ENCODE measurements around the gene PSTPIP1.

Gene PSTPIP1

DNA sequence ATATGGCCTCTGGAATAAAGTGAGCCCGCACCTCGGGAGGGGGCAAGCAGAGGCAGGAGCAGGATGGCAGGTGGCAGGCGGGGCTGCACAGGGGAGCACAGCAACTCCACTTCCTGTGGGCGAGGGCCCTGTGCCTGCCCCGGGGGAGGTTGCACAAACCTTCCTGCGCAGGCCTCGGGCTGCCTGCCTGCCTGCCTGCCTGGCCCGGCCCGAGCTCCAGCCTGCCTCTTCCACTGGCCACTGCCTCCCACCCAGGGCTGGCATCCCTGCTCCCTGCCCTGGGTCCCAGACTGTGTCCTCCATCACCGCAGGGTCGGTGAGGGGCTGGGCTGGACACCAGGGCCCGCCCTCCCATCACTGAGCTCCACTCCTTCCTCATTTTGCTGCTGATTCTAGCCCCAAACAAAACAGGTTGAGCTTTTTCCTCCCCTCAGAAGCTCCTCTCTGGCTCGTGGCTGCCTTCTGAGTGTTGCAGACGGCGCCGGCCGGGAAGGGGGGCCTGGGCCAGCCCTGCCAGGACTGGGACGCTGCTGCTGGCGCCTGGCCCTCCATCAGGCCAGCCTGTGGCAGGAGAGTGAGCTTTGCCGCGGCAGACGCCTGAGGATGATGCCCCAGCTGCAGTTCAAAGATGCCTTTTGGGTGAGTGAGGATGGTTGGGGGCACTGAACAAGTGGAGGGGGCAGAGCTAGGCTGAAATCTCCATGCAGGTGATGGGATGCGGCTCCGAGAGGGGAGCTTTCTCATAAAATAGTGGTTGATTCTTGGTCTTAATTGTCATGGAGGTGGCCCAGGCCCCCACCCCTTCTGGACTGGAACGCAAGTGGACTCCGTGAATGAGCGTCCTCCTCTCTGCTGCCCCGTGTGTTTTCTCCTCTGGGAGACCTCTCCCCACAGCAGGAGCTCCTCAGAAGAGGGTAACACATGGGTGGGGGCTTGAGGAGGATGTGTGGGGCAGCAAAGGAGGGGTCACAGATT is at the start of gene PSTPIP1:
Gene PSTPIP1, plus strand, starts transcription at position 156 of the 975 bp plus-strand sequence. Its CDS starts 448 bp downstream, at position 604.
- H3K4me3 Mint-ChIP-seq: no peak within 1 kb of the TSS
- TF ChIP-seq, protein P1, sequence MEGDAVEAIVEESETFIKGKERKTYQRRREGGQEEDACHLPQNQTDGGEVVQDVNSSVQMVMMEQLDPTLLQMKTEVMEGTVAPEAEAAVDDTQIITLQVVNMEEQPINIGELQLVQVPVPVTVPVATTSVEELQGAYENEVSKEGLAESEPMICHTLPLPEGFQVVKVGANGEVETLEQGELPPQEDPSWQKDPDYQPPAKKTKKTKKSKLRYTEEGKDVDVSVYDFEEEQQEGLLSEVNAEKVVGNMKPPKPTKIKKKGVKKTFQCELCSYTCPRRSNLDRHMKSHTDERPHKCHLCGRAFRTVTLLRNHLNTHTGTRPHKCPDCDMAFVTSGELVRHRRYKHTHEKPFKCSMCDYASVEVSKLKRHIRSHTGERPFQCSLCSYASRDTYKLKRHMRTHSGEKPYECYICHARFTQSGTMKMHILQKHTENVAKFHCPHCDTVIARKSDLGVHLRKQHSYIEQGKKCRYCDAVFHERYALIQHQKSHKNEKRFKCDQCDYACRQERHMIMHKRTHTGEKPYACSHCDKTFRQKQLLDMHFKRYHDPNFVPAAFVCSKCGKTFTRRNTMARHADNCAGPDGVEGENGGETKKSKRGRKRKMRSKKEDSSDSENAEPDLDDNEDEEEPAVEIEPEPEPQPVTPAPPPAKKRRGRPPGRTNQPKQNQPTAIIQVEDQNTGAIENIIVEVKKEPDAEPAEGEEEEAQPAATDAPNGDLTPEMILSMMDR (IDR thresholded peaks at IDR 0.05; ENCODE audit: unreplicated experiment in 3 of 3): no peak
- no peaks in the 10 kb centered on the region for H3K9me3 Mint-ChIP-seq
- peaks cover 5% of the 10 kb centered on the region for H3K4me1 Mint-ChIP-seq
- H3K36me3 Mint-ChIP-seq (ENCODE audit: low read depth): no peaks in the 10 kb centered on the region
- no peak within 1 kb of the TSS for H3K27ac Mint-ChIP-seq
- peaks cover 18% of the 10 kb centered on the region for H3K27me3 Mint-ChIP-seq (ENCODE audit: low read depth)

DNA sequence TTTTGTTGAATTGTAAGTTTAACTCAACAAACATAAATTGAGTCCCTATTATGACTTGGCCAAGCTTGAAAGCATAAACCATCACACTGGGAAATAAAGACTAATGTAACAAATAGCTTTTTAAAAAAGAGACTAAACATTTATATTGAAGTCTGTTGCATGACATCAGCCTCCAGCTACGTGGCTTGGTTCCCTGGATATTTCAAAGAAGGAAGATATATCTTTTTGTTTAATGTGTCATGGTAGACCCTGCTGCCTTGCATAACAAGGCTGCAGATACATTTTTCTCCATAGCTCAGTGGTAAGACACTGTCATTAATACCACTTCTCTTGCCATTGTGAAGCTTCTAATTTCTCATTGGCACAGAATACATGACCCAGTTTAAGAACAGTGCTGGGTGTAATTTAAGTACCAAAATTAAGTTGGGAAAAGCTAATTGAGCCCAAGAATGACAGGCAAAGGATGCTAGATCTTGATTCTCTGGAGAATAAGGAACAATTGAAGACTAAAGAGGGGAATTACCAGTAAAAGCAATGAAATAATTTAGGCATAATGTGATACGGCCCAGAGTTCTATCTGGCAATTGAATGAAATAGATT is 49.3 kb upstream of the PSTPIP1 start:
- TF ChIP-seq, protein P1 (IDR thresholded peaks at IDR 0.05; ENCODE audit: unreplicated experiment in 3 of 3): no peak
- peaks cover 67% of the 10 kb centered on the region for H3K36me3 Mint-ChIP-seq (ENCODE audit: low read depth)
- H3K27me3 Mint-ChIP-seq (ENCODE audit: low read depth): no peaks in the 10 kb centered on the region
- peaks cover 4% of the 10 kb centered on the region for H3K4me1 Mint-ChIP-seq
- no peak overlapping the region for H3K4me3 Mint-ChIP-seq
- no peak overlapping the region for H3K27ac Mint-ChIP-seq
- no peaks in the 10 kb centered on the region for H3K9me3 Mint-ChIP-seq

DNA sequence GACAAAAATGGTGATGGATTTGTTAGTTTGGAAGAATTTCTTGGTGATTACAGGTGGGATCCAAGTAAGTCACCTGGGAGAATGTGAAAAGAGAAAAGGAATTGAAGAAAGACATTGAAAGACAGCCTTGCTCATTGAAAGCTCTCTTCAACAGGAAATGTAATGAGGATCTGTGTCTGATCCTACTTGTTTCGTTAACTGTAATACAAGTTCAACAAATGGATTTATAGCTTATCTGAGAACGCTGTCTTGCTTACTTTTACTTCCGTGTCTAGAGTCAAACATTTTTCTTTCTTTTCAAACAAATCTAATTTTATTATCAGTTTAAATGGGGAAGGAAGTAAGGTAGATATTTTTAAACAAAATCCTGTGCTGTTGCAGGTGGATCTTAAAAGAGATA is 47.5 kb upstream of the PSTPIP1 start:
- Mint-ChIP-seq H3K4me1 (peaks cover 4% of the 10 kb centered on the region), H3K36me3 (ENCODE audit: low read depth) (peaks cover 73% of the 10 kb centered on the region), H3K9me3 (no peaks in the 10 kb centered on the region), H3K4me3 (no peak overlapping the region), H3K27ac (no peak overlapping the region), H3K27me3 (ENCODE audit: low read depth) (no peaks in the 10 kb centered on the region)
- TF ChIP-seq, protein P1 (IDR thresholded peaks at IDR 0.05; ENCODE audit: unreplicated experiment in 3 of 3): no peak

DNA sequence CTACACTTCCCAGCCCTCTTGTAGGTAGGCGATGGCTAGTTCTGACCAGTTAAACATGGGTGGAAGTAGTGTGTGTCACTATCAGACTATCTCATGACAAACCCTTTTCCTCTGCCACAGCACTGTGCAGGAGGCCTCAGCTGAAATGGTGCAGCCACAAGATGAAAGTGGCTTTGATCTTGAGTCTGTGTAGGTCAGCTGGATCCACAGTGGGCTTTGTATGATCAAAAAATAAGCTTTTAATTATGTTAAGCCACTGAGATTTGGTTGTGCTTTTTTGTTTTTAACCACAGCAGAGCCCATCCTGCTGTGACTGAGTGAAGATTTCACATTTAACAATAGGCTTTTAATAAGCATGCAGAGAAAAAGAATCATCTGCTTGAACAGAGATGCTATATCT is 43.7 kb upstream of the PSTPIP1 start:
- TF ChIP-seq, protein P1 (IDR thresholded peaks at IDR 0.05; ENCODE audit: unreplicated experiment in 3 of 3): no peak
- no peaks in the 10 kb centered on the region for H3K4me1 Mint-ChIP-seq
- H3K9me3 Mint-ChIP-seq: no peaks in the 10 kb centered on the region
- H3K27ac Mint-ChIP-seq: no peak overlapping the region
- peaks cover 41% of the 10 kb centered on the region for H3K36me3 Mint-ChIP-seq (ENCODE audit: low read depth)
- H3K27me3 Mint-ChIP-seq (ENCODE audit: low read depth): no peaks in the 10 kb centered on the region
- no peak overlapping the region for H3K4me3 Mint-ChIP-seq

DNA sequence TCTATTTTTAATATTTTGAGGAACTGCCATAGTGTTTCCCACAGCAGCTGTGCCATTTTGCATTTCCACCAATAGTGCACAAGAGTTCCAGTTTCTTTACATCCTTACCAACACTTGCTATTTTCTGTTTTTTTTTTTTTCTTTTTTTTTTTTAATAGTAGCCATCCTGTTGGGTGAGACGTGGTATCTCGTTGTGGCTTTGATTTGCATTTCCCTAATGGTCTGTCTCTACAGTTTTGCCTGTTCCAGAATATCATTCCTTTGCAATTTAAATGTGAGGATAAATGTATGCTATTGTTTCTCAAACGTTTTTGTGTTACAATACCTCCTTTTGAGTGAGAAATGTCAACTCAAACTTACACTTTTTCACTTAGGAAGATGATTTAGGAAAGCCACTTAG is 41.0 kb upstream of the PSTPIP1 start:
- H3K9me3 Mint-ChIP-seq: no peaks in the 10 kb centered on the region
- H3K4me3 Mint-ChIP-seq: no peak overlapping the region
- TF ChIP-seq, protein P1 (IDR thresholded peaks at IDR 0.05; ENCODE audit: unreplicated experiment in 3 of 3): no peak
- peaks cover 19% of the 10 kb centered on the region for H3K36me3 Mint-ChIP-seq (ENCODE audit: low read depth)
- no peak overlapping the region for H3K27ac Mint-ChIP-seq
- H3K27me3 Mint-ChIP-seq (ENCODE audit: low read depth): no peaks in the 10 kb centered on the region
- H3K4me1 Mint-ChIP-seq: no peaks in the 10 kb centered on the region
